ENCODE measurements around the gene TCAF2.
A peak's percentile ranks its signal among the peaks of the same experiment; 100 is the strongest.
"Not testable (repeated sequence)": the region's sequence is repeated elsewhere in the genome, so short reads cannot be mapped to it uniquely, and the experiment has no call there.

Gene TCAF2

DNA sequence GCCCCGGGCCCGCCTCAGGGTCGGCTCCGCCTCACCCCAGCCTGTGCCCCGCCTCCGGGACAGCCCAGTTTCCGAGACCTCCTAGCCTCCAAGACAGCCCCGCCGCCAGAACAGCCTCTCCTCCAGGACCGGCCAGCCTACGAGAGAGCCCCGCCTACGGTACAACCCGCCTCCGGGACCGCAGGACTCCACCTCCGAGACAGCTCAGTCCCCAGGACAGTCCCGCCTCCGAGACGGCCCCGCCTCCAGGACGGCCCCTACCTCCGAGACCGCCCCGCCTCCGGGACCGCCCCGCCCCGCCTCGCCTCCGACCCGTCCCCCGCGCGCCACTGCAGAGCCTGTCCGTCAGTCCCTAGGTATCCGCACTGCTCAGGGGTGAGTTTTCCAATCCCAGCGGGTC is at the start of gene TCAF2:
TCAF2 (plus strand) TSS at position 329 of the 400 bp plus-strand sequence.
- not testable (repeated sequence) for DNase-seq (ENCODE audit: insufficient read length, low spot score)
- peak; percentile 48 for FAIRE-seq

DNA sequence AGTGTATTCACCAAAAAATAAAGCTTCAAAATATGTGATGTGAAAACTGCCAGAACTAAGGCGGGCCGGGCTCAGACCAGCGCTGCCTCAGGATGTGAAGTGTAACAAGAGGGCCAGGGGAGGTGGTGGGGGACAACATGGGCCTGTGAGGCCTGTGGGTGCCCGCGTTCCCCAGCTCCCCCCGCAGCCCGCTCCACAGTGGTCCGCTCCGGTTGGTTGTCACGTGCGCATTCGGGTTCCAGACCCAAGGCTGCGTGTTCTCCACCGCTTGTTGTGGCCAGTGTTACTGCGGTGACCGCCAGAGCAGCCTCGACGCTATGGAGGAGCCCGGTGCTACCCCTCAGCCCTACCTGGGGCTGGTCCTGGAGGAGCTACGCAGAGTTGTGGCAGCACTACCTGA is 49.3 kb upstream of the TCAF2 start, which contains the start of gene CTAGE15:
CTAGE15 (plus strand) TSS at position 301 of the 400 bp plus-strand sequence; CDS start at position 318, 17 bp downstream.
- not testable (repeated sequence) for FAIRE-seq; DNase-seq (ENCODE audit: insufficient read length, low spot score)

DNA sequence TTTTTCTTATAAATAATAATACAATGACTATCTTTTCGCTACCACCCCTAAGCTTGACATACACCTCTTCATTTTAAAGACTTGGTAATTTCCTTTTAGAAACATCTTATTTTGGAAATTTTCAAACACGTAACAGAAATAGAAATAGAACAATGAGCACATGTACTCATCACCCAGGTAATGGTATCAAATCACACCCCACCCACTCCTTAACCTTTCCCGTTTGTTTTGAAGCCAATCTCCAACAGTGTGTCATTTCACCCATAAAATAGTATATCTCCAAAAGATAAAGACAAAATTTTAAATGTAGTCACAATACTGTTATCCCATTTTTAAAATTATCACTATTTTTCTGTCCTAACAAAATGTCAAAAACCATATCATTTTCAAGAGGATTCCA is 32.6 kb upstream of the TCAF2 start:
- not testable (repeated sequence) for DNase-seq (ENCODE audit: insufficient read length, low spot score); FAIRE-seq

DNA sequence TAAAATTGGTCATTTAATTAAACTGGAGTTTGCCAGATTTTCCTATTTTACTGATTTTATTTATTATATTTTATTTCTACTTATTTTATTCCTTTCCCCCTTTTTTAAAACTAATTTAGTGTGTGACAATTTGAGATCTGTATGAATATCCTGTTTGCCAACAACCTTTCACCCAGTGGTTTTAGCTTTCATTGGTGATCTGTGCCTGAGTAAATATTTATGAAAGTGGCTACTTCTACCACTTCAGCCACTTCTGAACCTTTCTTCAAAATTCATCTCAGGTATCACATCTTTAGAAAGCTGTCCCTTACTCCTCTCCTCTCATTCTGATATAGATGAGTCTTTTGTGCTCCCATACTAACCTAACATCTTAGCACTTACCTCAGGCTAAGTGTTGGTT is 30.9 kb upstream of the TCAF2 start:
- FAIRE-seq; DNase-seq (ENCODE audit: insufficient read length, low spot score): not testable (repeated sequence)

DNA sequence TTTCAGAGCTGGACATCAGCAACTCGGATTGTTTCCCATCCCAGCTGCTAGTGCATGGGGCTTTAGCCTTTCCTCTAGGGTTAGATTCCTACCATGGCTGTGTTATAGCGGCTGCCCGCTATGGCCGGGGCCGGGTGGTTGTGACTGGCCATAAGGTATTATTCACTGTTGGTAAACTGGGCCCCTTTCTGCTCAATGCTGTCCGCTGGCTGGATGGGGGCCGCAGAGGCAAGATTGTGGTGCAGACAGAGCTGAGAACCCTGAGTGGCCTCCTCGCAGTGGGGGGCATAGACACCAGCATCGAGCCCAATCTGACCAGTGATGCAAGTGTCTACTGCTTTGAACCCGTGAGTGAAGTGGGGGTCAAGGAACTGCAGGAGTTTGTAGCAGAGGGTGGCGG is 22.7 kb upstream of the TCAF2 start:
- not testable (repeated sequence) for DNase-seq (ENCODE audit: insufficient read length, low spot score); FAIRE-seq

DNA sequence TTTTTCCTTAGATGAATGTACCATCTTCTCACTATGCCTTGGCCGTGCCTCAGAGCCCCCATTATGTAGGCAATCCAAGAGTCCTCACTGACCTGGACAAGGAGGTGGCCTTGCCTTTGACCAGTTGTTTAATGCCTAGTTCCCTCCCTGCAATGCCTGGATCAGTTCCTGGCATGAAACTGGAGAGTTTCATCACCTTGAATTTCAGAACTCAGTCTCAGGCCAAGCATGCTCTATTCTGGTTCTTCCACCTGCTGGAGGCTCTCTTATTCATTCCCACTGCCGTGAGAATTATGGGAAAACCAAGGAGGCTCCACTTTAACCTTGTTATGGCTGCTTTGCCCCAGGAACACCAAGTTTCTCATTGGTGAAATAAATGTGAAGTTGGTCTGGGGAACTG is 17.2 kb upstream of the TCAF2 start:
- not testable (repeated sequence) for FAIRE-seq; DNase-seq (ENCODE audit: insufficient read length, low spot score)

DNA sequence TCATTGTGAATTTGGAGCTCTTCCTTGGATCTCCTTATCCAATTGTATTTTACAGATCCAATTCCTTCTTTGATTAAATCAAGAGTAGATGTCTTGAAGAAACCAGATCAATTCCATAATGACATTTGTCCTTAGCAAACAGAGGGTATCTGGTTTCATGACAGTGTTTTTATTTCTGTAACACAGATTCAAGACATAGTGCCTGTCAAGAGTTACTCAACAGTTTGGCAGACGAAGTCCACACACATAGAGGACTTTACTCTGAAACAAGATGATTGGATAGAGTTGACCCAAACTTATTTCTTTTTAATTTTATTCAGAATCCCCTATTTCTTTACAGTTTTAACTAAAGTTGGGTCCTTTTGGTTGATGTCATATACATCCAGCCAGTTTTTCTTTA is 14.7 kb upstream of the TCAF2 start:
- DNase-seq (ENCODE audit: insufficient read length, low spot score): not testable (repeated sequence)

DNA sequence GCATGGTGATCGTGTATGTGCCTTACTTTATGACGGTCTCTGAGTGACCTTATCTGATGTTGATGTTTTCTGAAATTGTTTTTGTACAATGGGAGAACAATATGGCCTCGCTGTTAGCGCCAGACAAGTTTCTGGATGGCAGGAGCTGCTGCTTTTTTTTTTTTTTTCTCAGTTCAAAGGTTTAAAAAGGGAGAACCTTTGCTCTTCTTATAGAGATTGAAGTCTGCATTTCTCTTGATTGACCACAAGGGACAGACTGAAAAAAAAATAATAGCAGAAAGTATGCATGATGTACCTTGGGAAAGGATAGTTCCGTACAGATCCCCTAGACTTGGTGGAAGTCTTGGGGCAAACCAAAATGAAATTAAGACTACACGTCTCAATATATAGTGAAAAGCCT is 5.2 kb upstream of the TCAF2 start:
- not testable (repeated sequence) for DNase-seq (ENCODE audit: insufficient read length, low spot score); FAIRE-seq

More for the DNA sequence above, 14.7 kb upstream of the TCAF2 start:
- FAIRE-seq: not testable (repeated sequence)

DNA sequence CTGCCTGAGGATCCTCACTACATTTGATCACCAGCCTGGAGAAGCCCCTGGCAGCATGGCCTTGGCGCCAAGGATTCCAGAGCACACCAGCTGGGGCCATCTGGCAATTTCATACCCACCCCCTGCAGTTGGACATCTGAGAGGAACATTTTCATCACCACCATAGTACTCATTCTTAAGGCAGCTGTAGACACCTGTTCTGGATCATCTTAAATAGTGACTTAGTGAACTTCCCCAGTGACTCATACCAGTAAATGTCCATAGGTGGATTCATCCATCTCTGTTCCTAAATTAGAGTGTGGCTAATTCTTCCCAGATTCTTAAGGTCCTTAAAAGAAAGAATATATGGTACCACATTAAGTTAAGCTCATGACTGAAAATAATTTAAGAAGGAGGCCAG is 3.6 kb upstream of the TCAF2 start:
- not testable (repeated sequence) for DNase-seq (ENCODE audit: insufficient read length, low spot score); FAIRE-seq

DNA sequence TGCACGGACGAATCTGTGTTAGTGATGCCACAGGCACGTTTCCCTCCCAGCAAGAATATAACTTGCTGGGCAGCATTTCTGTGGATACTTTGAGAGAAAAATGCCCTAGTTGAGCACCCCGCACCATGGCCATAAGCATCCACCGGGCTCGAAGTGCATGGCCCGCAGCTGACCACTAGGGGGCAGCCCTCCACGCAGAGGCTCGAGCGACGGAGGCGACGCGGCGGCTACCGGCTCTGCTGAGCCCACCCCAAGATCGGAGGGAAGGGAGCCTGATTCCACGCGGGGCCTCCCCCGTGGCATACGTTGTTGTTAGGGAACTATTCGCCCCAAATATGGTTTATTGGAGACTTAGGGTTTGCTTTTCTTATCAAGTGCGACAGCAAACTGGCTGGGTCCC is 716 bp upstream of the TCAF2 start:
- peak; percentile 54 for FAIRE-seq
- DNase-seq (ENCODE audit: insufficient read length, low spot score): not testable (repeated sequence)

DNA sequence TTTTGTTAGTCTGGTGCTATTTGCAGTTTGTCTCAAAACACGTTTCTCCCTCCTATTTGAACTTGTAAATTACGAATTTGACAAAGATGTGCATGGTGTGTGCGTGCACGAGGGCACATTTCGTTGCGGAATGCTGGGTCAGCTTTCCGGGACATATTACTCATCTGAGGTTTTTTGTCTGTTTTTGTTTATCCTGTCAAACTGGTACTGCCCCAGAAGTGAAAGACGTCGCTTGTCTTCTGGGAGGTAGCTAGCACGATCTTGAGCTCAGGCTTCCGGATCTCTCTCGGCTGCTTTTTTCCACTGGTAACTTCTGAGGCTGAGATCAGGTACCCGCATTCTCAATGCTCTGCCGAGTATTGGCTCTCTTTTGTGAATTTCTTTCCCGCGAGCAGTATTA is 401 bp downstream of the TCAF2 start:
- DNase-seq (ENCODE audit: insufficient read length, low spot score): not testable (repeated sequence)
- FAIRE-seq: peak; percentile 73

DNA sequence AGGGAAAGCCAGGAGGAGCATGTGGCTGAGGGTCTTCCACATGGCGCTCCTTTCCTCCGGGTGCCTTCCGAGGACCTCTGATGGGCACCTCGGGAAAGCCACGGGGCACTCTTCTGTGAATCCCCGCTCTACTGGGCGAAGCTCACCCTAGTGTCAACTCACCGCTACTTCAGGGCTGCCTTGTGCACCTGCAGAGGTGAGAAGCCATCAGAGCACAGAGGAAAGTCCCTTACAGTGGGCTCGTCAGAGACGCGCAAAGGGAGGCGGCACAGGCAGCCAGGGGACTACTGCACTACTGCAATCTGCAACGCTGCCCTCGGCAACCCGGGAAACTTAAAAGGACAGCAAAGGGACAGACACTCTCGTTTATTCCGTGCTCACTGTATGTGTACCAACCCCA is 1.4 kb downstream of the TCAF2 start:
- not testable (repeated sequence) for FAIRE-seq

DNA sequence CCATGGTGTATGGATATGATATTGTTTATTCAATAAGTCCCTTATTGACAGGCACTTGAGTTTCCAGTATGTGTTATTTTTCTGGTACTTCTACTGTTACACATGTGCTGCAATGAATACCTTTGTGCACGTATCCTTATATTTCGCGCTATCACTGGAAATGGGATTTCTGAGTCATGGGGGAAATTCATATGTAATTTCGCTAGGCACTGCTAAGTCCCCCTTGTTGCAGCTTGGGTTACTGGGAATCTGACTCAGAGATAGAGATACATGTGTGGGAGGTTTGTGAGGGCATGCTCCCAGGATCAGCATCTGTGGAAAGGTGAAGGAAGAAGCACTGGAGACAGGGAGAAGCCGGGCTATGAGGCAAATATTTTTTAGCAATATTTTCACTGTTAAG is 9.9 kb downstream of the TCAF2 start:
- not testable (repeated sequence) for FAIRE-seq; DNase-seq (ENCODE audit: insufficient read length, low spot score)

More for the DNA sequence above, 1.4 kb downstream of the TCAF2 start:
- DNase-seq (ENCODE audit: insufficient read length, low spot score): not testable (repeated sequence)

DNA sequence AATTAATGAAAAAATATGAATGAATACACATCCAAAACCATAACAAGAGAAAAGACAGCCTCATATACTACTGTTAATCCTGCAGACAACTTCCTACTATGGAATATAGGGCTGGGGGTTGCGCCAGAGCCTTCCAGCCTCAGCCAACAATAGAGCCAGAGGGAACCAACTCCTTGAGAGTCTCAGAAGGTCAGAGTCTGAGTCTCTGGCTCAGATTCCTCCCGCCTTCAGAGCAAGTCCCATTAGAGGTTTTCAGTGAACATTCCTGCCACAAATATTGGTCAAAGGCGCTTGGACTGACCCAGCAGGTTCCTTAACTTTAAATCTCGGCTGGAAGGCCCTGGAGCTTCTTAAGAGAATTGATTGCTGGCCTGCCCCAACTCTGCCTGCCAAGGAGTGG is 11.7 kb downstream of the TCAF2 start:
- DNase-seq (ENCODE audit: insufficient read length, low spot score); FAIRE-seq: not testable (repeated sequence)

DNA sequence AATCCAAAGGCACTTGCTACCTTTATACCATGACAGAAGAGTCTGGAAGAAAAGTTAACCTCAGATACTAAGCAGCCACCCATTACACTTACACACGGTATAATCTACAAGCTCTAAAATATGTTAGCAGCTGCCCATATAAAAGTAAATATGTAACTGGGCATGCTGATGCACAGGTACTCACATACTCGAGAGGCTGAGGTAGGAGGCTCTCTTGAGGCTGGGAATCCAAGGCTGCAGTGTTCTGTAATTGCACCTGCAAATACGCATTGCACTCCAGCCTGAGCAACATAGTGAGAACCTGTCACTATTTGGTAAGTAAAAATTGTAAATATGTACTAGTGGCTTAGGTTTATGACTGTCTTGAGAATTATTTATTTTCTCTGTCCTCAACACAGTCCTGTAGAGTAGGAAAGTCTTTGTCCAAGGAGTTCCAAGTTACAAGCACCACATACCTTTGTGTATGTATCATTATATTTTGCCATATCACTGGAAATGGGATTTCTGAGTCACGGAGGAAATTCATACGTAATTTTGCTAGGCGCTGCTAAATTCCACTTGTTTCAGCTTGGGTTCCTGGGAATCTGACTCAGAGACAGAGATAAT is 12.3 kb downstream of the TCAF2 start:
- FAIRE-seq; DNase-seq (ENCODE audit: insufficient read length, low spot score): not testable (repeated sequence)

DNA sequence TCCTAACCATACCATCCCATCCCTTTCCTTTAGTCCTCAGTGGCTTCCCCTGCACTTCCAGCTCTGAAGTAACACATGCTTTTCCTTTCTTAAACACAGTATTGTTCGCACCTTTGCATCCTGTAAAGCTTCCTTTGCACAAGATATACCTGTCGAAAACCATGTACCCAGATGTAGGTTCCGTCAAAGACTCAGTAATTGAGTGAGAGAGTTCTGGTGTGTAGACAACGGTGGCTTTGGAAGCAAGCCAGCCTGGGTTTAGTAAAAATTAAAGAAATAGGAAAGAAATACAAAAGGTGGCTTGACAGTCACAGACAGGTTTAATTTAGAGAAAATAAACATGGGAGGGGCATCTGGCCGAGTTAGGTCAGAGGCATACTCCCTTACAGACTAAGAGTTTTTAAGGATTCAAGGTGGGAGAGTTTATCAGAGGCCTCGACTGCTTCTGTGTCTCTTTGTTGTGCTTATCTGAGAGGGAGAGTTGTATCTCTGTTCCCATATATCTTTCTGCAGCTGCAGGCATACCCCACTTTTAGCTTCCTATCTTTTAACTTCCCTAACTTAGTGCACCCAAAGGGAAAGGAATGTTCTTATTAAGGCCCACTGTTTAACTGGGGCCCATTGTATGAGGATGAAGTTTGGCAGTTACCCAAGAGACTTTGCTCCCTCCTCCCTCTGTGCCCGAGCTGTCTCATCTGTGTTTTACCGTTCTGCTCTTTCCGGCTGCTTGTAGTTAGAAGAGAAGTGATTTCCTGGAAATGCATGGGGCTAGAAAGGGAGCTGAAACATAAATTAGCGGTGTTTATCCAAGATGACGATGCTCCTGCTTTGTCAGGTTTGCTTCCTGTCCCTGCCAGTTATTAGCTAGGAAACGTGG is 14.8 kb downstream of the TCAF2 start:
- FAIRE-seq; DNase-seq (ENCODE audit: insufficient read length, low spot score): not testable (repeated sequence)

DNA sequence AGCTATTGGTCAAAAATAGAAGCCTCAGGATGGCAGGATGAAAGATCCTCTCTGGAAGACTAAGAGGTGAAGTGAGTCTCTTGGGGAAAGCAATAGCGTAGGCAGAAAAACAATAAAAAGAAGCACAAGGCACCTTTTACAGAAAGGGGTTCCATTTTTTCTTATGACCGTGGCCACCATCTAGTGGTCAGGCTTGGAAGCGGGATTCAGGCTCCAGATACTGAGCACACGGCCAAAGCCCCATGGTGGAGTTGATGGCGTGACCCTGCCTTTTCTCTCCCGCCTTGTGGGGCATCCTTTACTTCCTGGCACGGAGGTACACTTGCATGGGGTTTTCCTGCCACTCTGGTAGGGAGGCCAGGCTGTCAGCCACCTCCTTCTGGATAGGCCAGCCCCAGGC is 18.6 kb downstream of the TCAF2 start:
- DNase-seq (ENCODE audit: insufficient read length, low spot score): not testable (repeated sequence)

DNA sequence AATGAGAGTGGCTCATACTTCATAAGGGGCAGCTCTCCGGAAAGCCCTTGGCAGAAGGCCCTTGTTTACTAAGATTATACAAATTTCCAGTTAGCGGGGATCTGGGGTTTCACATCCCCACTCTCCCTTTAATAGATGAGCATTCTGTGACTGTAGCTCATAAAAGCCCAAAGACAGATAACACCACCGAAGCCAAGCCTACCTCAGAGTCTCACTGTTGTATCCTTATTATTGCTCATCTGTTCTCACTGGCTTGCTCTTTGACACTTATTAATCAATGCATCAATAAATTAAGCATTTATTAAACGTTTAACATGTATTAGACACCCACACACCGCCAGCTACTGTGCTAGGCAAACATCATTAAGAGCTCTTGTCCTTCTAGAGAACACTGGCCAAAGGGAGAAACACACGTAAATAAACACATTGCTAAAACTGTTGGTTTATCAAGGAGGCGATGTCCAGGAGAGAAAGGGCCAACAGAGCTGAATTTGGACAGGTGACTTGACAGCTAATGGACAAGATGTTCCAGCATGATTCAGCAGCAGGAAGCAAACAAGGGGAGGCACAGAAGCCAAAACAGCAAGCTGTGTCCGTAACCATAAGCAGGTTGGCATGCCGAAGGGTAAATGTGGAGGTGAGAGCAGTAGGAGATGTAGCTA is 19.9 kb downstream of the TCAF2 start:
- not testable (repeated sequence) for FAIRE-seq

More for the DNA sequence above, 18.6 kb downstream of the TCAF2 start:
- not testable (repeated sequence) for FAIRE-seq

DNA sequence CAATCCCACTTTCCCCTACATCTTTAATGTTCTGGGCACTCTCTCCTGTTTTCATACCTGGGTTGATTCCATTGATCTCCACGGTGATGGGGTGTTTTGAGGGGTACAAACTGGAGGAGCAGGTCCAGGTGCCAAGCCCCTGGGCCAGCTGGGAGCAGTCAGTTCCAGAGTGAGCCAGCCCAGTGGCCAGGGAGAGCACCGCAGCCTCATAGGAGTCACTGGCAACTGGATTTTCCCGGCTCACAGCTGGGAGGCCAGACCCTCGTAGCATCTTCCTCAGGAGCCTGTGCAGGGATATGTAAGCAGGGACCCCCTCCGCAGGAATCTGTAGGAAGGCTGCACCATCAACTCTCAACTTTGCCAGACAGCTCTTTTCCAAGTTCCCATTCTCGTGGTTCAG is 25.8 kb downstream of the TCAF2 start:
- DNase-seq (ENCODE audit: insufficient read length, low spot score); FAIRE-seq: not testable (repeated sequence)

More for the DNA sequence above, 19.9 kb downstream of the TCAF2 start:
- not testable (repeated sequence) for DNase-seq (ENCODE audit: insufficient read length, low spot score)

DNA sequence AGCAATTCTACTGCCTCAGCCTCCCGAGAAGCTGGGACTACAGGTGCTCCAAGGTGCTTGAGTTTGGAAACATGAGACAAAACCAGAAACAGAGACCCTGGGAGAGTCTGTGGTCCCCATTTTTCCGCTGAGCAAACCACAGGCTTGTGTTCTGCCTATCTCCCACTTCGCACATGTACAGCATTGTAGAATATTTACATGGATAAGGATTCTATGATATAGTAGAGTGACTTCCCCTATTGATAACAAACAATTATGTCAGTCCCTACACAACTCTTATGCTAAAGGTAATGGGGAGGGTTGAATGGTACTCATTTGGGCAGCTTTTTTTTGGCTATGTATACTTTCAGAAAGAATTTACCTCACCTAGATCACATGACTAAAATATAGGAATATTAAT is 29.1 kb downstream of the TCAF2 start:
- not testable (repeated sequence) for DNase-seq (ENCODE audit: insufficient read length, low spot score); FAIRE-seq

DNA sequence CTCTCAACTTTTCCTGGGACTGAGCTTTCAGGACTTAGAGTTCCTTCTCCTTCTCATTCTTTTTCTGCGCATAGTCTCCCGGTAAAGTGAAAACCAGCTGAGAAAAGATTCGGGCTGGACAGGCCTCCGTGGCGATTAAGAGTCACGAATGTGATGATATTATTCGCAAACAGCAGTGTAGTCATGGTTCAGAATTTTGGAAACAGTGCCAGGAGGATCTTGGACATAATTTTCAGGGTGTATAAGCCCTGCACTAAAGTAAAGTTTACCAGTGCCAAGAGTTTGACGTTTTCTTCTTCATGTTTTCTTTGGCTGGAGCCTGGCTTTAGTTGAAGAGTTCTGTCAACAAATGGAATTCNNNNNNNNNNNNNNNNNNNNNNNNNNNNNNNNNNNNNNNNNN is 29.7 kb downstream of the TCAF2 start:
- FAIRE-seq; DNase-seq (ENCODE audit: insufficient read length, low spot score): not testable (repeated sequence)

All from GM19239 (cell line).